Hepatocyte (in vitro differentiated cells): ENCODE data around the gene NLK.

Source experiments
- CTCF ChIP-seq: fragments of 200-600 bp; sonication (generic); IDR thresholded peaks from 2 replicates; pipeline ENCODE4 v1.5.1; 2016; ENCODE audit warnings: antibody characterized with exemption, mild to moderate bottlenecking; ENCODE audit not compliant: poor library complexity
- EZH2 ChIP-seq: fragments of 200-600 bp; sonication (generic); IDR thresholded peaks from 2 replicates; pipeline ENCODE4 v1.6.1; 2016; ENCODE audit warnings: antibody characterized with exemption, mild to moderate bottlenecking, borderline replicate concordance

DNA sequence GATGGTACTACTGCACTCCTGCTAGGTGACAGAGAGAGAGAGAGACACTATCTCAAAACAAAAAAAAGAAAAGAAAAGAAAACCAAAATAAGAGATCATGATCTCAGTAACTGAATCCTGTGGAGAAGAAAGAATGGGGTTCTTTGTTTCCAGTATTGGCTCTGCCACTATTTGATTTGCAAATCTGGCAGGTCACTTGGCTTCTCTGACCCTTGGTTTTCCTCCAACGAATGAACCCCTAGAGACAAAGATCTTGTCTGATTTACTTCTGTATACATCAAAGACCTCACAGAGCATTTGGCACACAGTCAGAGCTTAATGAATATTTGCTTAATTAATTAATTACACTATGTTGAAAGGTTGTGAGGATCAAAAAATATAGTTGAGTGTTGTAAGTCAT is 47.9 kb upstream of the NLK start:
- TF ChIP-seq EZH2 (no peak), CTCF (no peak)
